IMR-90 (cell line): ENCODE results near the gene ITPK1. TPM values are rescaled to one million over a fixed set of nuclear protein-coding genes. Genes with fewer than 3 reads are reported as not detected.
A peak's percentile ranks its signal among the peaks of the same experiment; 100 is the strongest.

Experiments used
- ATAC-seq: fragments of 200-7000 bp; cut with Tn5 transposase; 2 replicates; pipeline ENCODE4 v1.9.1; 2020; ENCODE audit warnings: low read depth, mild to moderate bottlenecking, moderate library complexity
- BruUV-seq: library from RNA; stranded (reverse); fragments of 400-500 nt; replicated peaks from 2 replicates; lab custom pipeline; 2021; lab: Mats Ljungman, UMichigan
- CTCF ChIA-PET: fragments of 300-600 bp; formaldehyde crosslinking; extraction: SDS; loops from one replicate; lab custom pipeline; 2021; ENCODE audit warnings: antibody characterized with exemption; lab: Yijun Ruan, JAX
- POLR2A ChIA-PET: fragments of 300-600 bp; sonication (Branson Sonifier 250); formaldehyde crosslinking; loops from one replicate; lab custom pipeline; 2022; ENCODE audit warnings: antibody characterized with exemption; ENCODE audit not compliant: unreplicated experiment; lab: Charles Lee
- DNase-seq: peaks from one replicate; pipeline ENCODE4 v3.0.0; 2013
- H2AFZ ChIP-seq: replicated peaks from 2 replicates; pipeline ENCODE3; 2013; ENCODE audit warnings: low read length, mild to moderate bottlenecking; ENCODE audit not compliant: poor library complexity
- H2AK5ac ChIP-seq: 2 replicates; pipeline ENCODE4 v1.6.1; 2013; ENCODE audit warnings: low read depth, low read length, inconsistent platforms
- H2AK9ac ChIP-seq: replicated peaks from 2 replicates; pipeline ENCODE3; 2013; ENCODE audit warnings: mild to moderate bottlenecking, low read depth, low read length, moderate library complexity; ENCODE audit not compliant: poor library complexity
- H2BK120ac ChIP-seq: 2 replicates; pipeline ENCODE4 v1.6.1; 2013; ENCODE audit warnings: low read depth, low read length, inconsistent platforms
- H2BK15ac ChIP-seq: 3 replicates; pipeline ENCODE4 v1.6.1; 2013; ENCODE audit warnings: low read depth, low read length, inconsistent platforms
- H2BK20ac ChIP-seq: 2 replicates; pipeline ENCODE4 v1.6.1; 2013; ENCODE audit warnings: low read depth, mild to moderate bottlenecking, inconsistent platforms, low read length, moderate library complexity
- H2BK5ac ChIP-seq: 2 replicates; pipeline ENCODE4 v1.6.1; 2013; ENCODE audit warnings: mild to moderate bottlenecking, low read depth, low read length, inconsistent platforms; ENCODE audit not compliant: poor library complexity, severe bottlenecking
- H3K14ac ChIP-seq: replicated peaks from 2 replicates; pipeline ENCODE4 v1.6.1; 2013; ENCODE audit warnings: low read depth, low read length, inconsistent platforms
- H3K18ac ChIP-seq: 2 replicates; pipeline ENCODE4 v1.6.1; 2013; ENCODE audit warnings: low read depth, low read length, control low read depth
- H3K23ac ChIP-seq: 2 replicates; pipeline ENCODE4 v1.6.1; 2013; ENCODE audit warnings: low read depth, low read length, inconsistent platforms
- H3K27ac ChIP-seq: 2 replicates; pipeline ENCODE4 v1.5.1; 2013; ENCODE audit warnings: mild to moderate bottlenecking, control low read depth, low read length; ENCODE audit not compliant: insufficient read depth
- H3K27me3 ChIP-seq: 2 replicates; pipeline ENCODE4 v1.6.1; 2013; ENCODE audit warnings: low read length; ENCODE audit not compliant: control insufficient read depth, insufficient read depth
- H3K36me3 ChIP-seq: 2 replicates; pipeline ENCODE4 v1.6.1; 2013; ENCODE audit warnings: low read length, mixed read lengths; ENCODE audit not compliant: control insufficient read depth, insufficient read depth
- H3K4ac ChIP-seq: 2 replicates; pipeline ENCODE4 v1.6.1; 2013; ENCODE audit warnings: low read depth, low read length, inconsistent platforms
- H3K4me1 ChIP-seq: 2 replicates; pipeline ENCODE4 v1.6.1; 2013; ENCODE audit warnings: low read length, mixed read lengths; ENCODE audit not compliant: control insufficient read depth, insufficient read depth
- H3K4me2 ChIP-seq: 2 replicates; pipeline ENCODE4 v1.6.1; 2013; ENCODE audit warnings: low read depth, mild to moderate bottlenecking, control low read depth, low read length, moderate library complexity
- H3K4me3 ChIP-seq: 2 replicates; pipeline ENCODE4 v1.5.1; 2013; ENCODE audit warnings: low read depth, mild to moderate bottlenecking, control low read depth, low read length, moderate library complexity; ENCODE audit not compliant: insufficient read depth
- H3K56ac ChIP-seq: 2 replicates; pipeline ENCODE4 v1.6.1; 2013; ENCODE audit warnings: low read length, inconsistent platforms; ENCODE audit not compliant: insufficient read depth; ENCODE audit errors: extremely low read depth
- H3K79me1 ChIP-seq, 2 experiments: 2 replicates each; pipeline ENCODE4 v1.6.1; 2013; ENCODE audit warnings: low read length in 2 of 2, inconsistent platforms in 1 of 2, low read depth in 1 of 2
- H3K9ac ChIP-seq: 2 replicates; pipeline ENCODE4 v1.6.1; 2013; ENCODE audit warnings: low read depth, low read length, control low read depth
- H3K9me1 ChIP-seq: 2 replicates; pipeline ENCODE4 v1.6.1; 2013; ENCODE audit warnings: low read length, inconsistent platforms; ENCODE audit not compliant: insufficient read depth
- H3K9me3 ChIP-seq: 2 replicates; pipeline ENCODE4 v1.6.1; 2013; ENCODE audit warnings: low read length; ENCODE audit not compliant: control insufficient read depth, insufficient read depth
- H4K20me1 ChIP-seq: 2 replicates; pipeline ENCODE4 v1.6.1; 2013; ENCODE audit warnings: low read length, inconsistent platforms; ENCODE audit not compliant: insufficient read depth
- H4K5ac ChIP-seq: 2 replicates; pipeline ENCODE4 v1.6.1; 2013; ENCODE audit warnings: mild to moderate bottlenecking, low read depth, low read length, control low read depth
- H4K8ac ChIP-seq, 2 experiments: 2 replicates each; pipeline ENCODE4 v1.6.1; 2013; ENCODE audit warnings: low read depth in 2 of 2, low read length in 2 of 2, control low read depth in 1 of 2, inconsistent platforms in 1 of 2
- H4K91ac ChIP-seq: 2 replicates; pipeline ENCODE4 v1.6.1; 2013; ENCODE audit warnings: low read depth, low read length, inconsistent platforms; ENCODE audit not compliant: insufficient read depth
- RFX5 ChIP-seq: IDR thresholded peaks from 2 replicates; pipeline ENCODE4 v1.8.0; 2012; ENCODE audit warnings: low read depth, mild to moderate bottlenecking, low read length, moderate library complexity
- WGBS, 2 experiments: methylation state at CpG; one replicate each; pipeline versions ENCODE4 v1.1.5 to v1.1.7; 2013; ENCODE audit warnings: missing lambda C conversion rate in 2 of 2; ENCODE audit not compliant: insufficient read length in 1 of 2; ENCODE audit errors: extremely low coverage in 2 of 2; 5-methylcytosine and 5-hydroxymethylcytosine counted together
- dilution Hi-C: fragments of 300-500 bp; cut with HindIII; formaldehyde crosslinking; loops from one replicate; pipeline ENCODE4 v1.14.3; 2018; ENCODE audit warnings: low sequenced_read_pairs; ENCODE audit not compliant: unreplicated experiment
- in situ Hi-C: fragments of 300-500 bp; cut with MboI; formaldehyde crosslinking; loops from 3 replicates; pipeline ENCODE4 v1.14.3; 2019; ENCODE audit warnings: low sequenced_read_pairs, inconsistent platforms, mixed read lengths
- intact Hi-C: fragments of 100-400 bp; cut with micrococcal nuclease; formaldehyde crosslinking; loops from 2 replicates; pipeline ENCODE4 v1.10.0; 2022
- polyA plus RNA-seq, 3 experiments: library from polyadenylated mRNA; depleted of rRNA; stranded (reverse); fragments of >200 nt; gene quantifications; 2 replicates each; pipeline ENCODE4 v1.2.3, GENCODE V29; 2012; ENCODE audit warnings: low replicate concordance in 1 of 3
- total RNA-seq: library from RNA; depleted of rRNA; stranded (reverse); fragments of >200 nt; gene quantifications from 2 replicates; pipeline ENCODE4 v1.2.3, GENCODE V29; 2012

Gene ITPK1
- total and polyA plus RNA-seq, 2 of the 4 experiments (the other 2 are of a cell fraction) = 21.7 to 26.9 TPM

DNA sequence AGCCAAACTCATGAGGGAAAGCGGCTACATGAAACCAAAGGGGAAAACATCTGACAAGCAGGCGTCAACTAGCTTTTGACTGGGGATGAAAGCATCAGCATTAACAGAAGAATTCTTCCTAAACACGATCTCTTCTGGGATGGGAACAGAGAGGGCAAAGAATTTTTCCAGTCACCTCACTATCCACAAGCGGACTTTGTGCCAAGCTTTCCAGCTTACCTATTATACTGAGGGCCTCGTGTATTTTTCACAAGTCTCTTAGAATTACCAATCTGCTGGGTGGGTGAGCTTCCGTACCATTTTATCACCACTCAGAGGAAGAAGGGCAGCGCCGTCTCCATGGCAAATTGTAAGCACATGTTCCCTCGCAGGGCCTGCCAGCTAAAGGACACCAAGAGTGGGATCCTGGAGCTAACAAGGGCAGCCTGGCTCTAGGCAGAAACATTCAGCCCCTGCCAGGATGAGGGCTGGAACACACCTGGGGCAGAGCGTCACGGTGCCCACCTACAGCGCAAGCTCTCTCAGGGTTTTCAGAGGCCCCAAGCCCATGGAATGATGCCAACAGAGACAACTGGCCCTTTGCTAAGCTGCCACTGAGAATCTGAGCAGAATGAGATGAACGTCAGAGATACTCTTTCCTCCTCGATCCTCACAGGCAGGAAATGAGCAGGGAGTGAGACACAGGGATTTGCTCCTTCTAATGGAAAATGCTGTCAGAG, 118.2 kb downstream of the ITPK1 start:
- no peak overlapping the region for H3K23ac ChIP-seq
- dilution Hi-C loops = no loop called here
- no TSS peak for BruUV-seq
- H2BK20ac ChIP-seq = no peak overlapping the region
- ATAC-seq (no peak), DNase-seq (no peak)
- no peak for TF ChIP-seq RFX5
- in situ Hi-C loops = no loop called here
- H3K4ac ChIP-seq = no peak overlapping the region
- peak overlapping the region; percentile 24 for H2AFZ ChIP-seq
- no peaks in the 10 kb centered on the region for H3K4me1 ChIP-seq
- ChIA-PET POLR2A (no interaction called here), CTCF (no interaction called here)
- H2BK5ac ChIP-seq = no peak overlapping the region
- no peak overlapping the region for H3K18ac ChIP-seq
- no peak overlapping the region for H3K4me2 ChIP-seq
- no peaks in the 10 kb centered on the region; the same call in 1 of the 2 replicates for H4K20me1 ChIP-seq
- H3K9me1 ChIP-seq = 0 out of 2 replicates have a peak, but pooled peaks cover 4% of the 10 kb centered on the region
- no peaks in the 10 kb centered on the region for H3K36me3 ChIP-seq
- no peak overlapping the region for H4K5ac ChIP-seq
- H4K8ac ChIP-seq = no peak overlapping the region
- H2AK5ac ChIP-seq = no peak overlapping the region
- no peak overlapping the region for H2BK15ac ChIP-seq
- no peaks in the 10 kb centered on the region for H3K9me3 ChIP-seq
- H2BK120ac ChIP-seq = no peak overlapping the region
- intact Hi-C loops = no loop called here
- H3K9ac ChIP-seq = no peak overlapping the region
- no peak overlapping the region for H4K91ac ChIP-seq
- H3K79me1 ChIP-seq = no peaks in the 10 kb centered on the region
- peak overlapping the region; percentile 32 for H2AK9ac ChIP-seq
- no peak overlapping the region for H3K56ac ChIP-seq
- 72% methylated on average over 6 of the region's 14 CpGs; no CpG with 5 or more reads in 1 of the 2 experiments for WGBS, 2 experiments
- no peaks in the 10 kb centered on the region for H3K27me3 ChIP-seq
- H3K4me3 ChIP-seq = no peak overlapping the region
- H3K27ac ChIP-seq = no peak overlapping the region
- H3K14ac ChIP-seq = no peak overlapping the region
